H1 (cell line): ENCODE measurements around the gene MACROD2. TPM values are rescaled to one million over a fixed set of nuclear protein-coding genes. Genes with fewer than 3 reads are reported as not detected.

Source experiments
- CTCF ChIA-PET: fragments of 300-600 bp; sonication (Branson Sonifier 250); formaldehyde crosslinking; loops from one replicate; lab custom pipeline; 2021; ENCODE audit not compliant: partially characterized antibody; lab: Charles Lee
- POLR2A ChIA-PET: fragments of 300-600 bp; sonication (Branson Sonifier 250); formaldehyde crosslinking; loops from one replicate; lab custom pipeline; 2021; ENCODE audit warnings: inconsistent platforms; ENCODE audit not compliant: partially characterized antibody; lab: Charles Lee
- DNase-seq, 2 experiments: peaks; one replicate each; pipeline versions ENCODE4 v3.0.0 to v3.0.0-alpha.2; 2010 to 2022; ENCODE audit warnings: low spot score in 2 of 2, low read depth in 1 of 2, mixed read lengths in 1 of 2
- FAIRE-seq: peaks from 2 replicates; lab custom pipeline; 2011; peaks lifted over from hg19 to GRCh38; lab: Jason Lieb, UNC
- H2AFZ ChIP-seq: 2 replicates; pipeline ENCODE4 v1.8.1; 2012; ENCODE audit warnings: low read length, inconsistent platforms
- H2AK5ac ChIP-seq: 2 replicates; pipeline ENCODE4 v1.6.1; 2013; ENCODE audit warnings: low read depth, low read length
- H2BK120ac ChIP-seq: replicated peaks from 2 replicates; pipeline ENCODE3; 2013; ENCODE audit warnings: low read depth, low read length, inconsistent platforms
- H2BK12ac ChIP-seq: 2 replicates; pipeline ENCODE4 v1.6.1; 2013; ENCODE audit warnings: low read depth, low read length
- H2BK15ac ChIP-seq: 2 replicates; pipeline ENCODE4 v1.6.1; 2013; ENCODE audit warnings: low read length
- H2BK20ac ChIP-seq: 2 replicates; pipeline ENCODE4 v1.6.1; 2013; ENCODE audit warnings: low read length
- H2BK5ac ChIP-seq: 2 replicates; pipeline ENCODE4 v1.6.1; 2013; ENCODE audit warnings: low read depth, low read length
- H3K14ac ChIP-seq: 2 replicates; pipeline ENCODE4 v1.6.1; 2013; ENCODE audit warnings: inconsistent platforms; ENCODE audit not compliant: insufficient read length
- H3K18ac ChIP-seq: 2 replicates; pipeline ENCODE4 v1.6.1; 2013; ENCODE audit warnings: low read length; ENCODE audit errors: extremely low read depth
- H3K23ac ChIP-seq: 2 replicates; pipeline ENCODE4 v1.6.1; 2013; ENCODE audit warnings: inconsistent platforms; ENCODE audit not compliant: insufficient read length
- H3K23me2 ChIP-seq: 2 replicates; pipeline ENCODE4 v1.6.1; 2013; ENCODE audit warnings: low read depth, low read length
- H3K27ac ChIP-seq: 2 replicates; pipeline ENCODE4 v1.6.1; 2011; ENCODE audit warnings: low read depth, low read length, inconsistent platforms
- H3K27me3 ChIP-seq, 4 experiments: replicated peaks in 1 of 4; 1 replicate in 1 of 4; 2 replicates in 3 of 4; pipeline versions ENCODE4 v1.6.1 to v1.8.1; 2011 to 2013; ENCODE audit warnings: low read length in 3 of 4, mild to moderate bottlenecking in 3 of 4, inconsistent platforms in 2 of 4, mixed read lengths in 2 of 4, moderate library complexity in 1 of 4; ENCODE audit not compliant: control insufficient read depth in 3 of 4, insufficient read depth in 3 of 4; ENCODE audit errors: extremely low read depth in 1 of 4
- H3K36me3 ChIP-seq, 4 experiments: 2 replicates each; pipeline versions ENCODE4 v1.6.1 to v1.8.1; 2011 to 2013; ENCODE audit warnings: mild to moderate bottlenecking in 4 of 4, low read length in 3 of 4, moderate library complexity in 2 of 4, control low read depth in 1 of 4, inconsistent platforms in 1 of 4; ENCODE audit not compliant: insufficient read depth in 4 of 4, control insufficient read depth in 2 of 4
- H3K4ac ChIP-seq: replicated peaks from 2 replicates; pipeline ENCODE3; 2013; ENCODE audit warnings: low read length, low read depth, mixed read lengths, inconsistent platforms; ENCODE audit not compliant: insufficient read length
- H3K4me1 ChIP-seq, 4 experiments: replicated peaks in 1 of 4; 1 replicate in 1 of 4; 2 replicates in 3 of 4; pipeline versions ENCODE4 v1.6.1 to v1.8.1; 2011 to 2013; ENCODE audit warnings: low read length in 3 of 4, inconsistent platforms in 2 of 4, mixed read lengths in 1 of 4; ENCODE audit not compliant: insufficient read depth in 4 of 4, control insufficient read depth in 3 of 4
- H3K4me2 ChIP-seq, 2 experiments: 2 replicates each; pipeline versions ENCODE4 v1.6.1 to v1.8.1; 2011 to 2013; ENCODE audit warnings: low read depth in 2 of 2, low read length in 2 of 2, control low read depth in 1 of 2, inconsistent platforms in 1 of 2, mild to moderate bottlenecking in 1 of 2; ENCODE audit not compliant: insufficient read depth in 1 of 2
- H3K4me3 ChIP-seq, 4 experiments: fragments of 200-600, 300-600 bp in 1 of 4; sonication (generic), shearing (Covaris generic), sonication (Bioruptor Twin) in 1 of 4; 2 replicates each; pipeline versions ENCODE4 v1.5.1 to v1.8.1; 2011 to 2016; ENCODE audit warnings: low read length in 4 of 4, low read depth in 3 of 4, control low read depth in 2 of 4, inconsistent platforms in 2 of 4, mild to moderate bottlenecking in 2 of 4, mixed read lengths in 1 of 4, moderate library complexity in 1 of 4; ENCODE audit not compliant: insufficient read depth in 2 of 4; ENCODE audit errors: extremely low read depth in 1 of 4
- H3K56ac ChIP-seq: replicated peaks from 2 replicates; pipeline ENCODE3; 2013; ENCODE audit warnings: low read depth, mild to moderate bottlenecking, mixed read lengths, low read length, inconsistent platforms; ENCODE audit not compliant: insufficient read length
- H3K79me1 ChIP-seq: 2 replicates; pipeline ENCODE4 v1.6.1; 2013; ENCODE audit warnings: low read depth, low read length, control low read depth
- H3K79me2 ChIP-seq, 2 experiments: 2 replicates each; pipeline versions ENCODE4 v1.6.1 to v1.8.1; 2012 to 2013; ENCODE audit warnings: low read length in 2 of 2, mild to moderate bottlenecking in 2 of 2, inconsistent platforms in 1 of 2; ENCODE audit not compliant: insufficient read depth in 2 of 2, control insufficient read depth in 1 of 2
- H3K9ac ChIP-seq, 4 experiments: replicated peaks in 1 of 4; 1 replicate in 1 of 4; 2 replicates in 3 of 4; pipeline versions ENCODE4 v1.6.1 to v1.8.1; 2011 to 2013; ENCODE audit warnings: low read depth in 3 of 4, low read length in 3 of 4, control low read depth in 2 of 4, mild to moderate bottlenecking in 2 of 4, moderate library complexity in 2 of 4, inconsistent platforms in 1 of 4; ENCODE audit errors: extremely low read depth in 1 of 4
- H3K9me3 ChIP-seq, 2 experiments: 2 replicates each; pipeline versions ENCODE4 v1.6.1 to v1.8.1; 2012 to 2013; ENCODE audit warnings: mild to moderate bottlenecking in 2 of 2, moderate library complexity in 2 of 2, control low read depth in 1 of 2, inconsistent platforms in 1 of 2, low read depth in 1 of 2, low read length in 1 of 2, mixed read lengths in 1 of 2; ENCODE audit not compliant: insufficient read depth in 2 of 2
- H4K20me1 ChIP-seq, 2 experiments: replicated peaks in 1 of 2; 2 replicates each; pipeline versions ENCODE3 to v1.8.1; 2011 to 2013; ENCODE audit warnings: inconsistent platforms in 2 of 2, low read length in 2 of 2, mild to moderate bottlenecking in 1 of 2; ENCODE audit not compliant: insufficient read depth in 2 of 2, control insufficient read depth in 1 of 2
- H4K5ac ChIP-seq: 2 replicates; pipeline ENCODE4 v1.6.1; 2013; ENCODE audit warnings: low read length, low read depth, mixed read lengths, inconsistent platforms; ENCODE audit not compliant: insufficient read length
- H4K8ac ChIP-seq: 2 replicates; pipeline ENCODE4 v1.8.0; 2013; ENCODE audit warnings: mild to moderate bottlenecking, moderate library complexity, low read length, inconsistent platforms; ENCODE audit not compliant: insufficient read depth; ENCODE audit errors: extremely low read depth
- H4K91ac ChIP-seq: replicated peaks from 2 replicates; pipeline ENCODE3; 2013; ENCODE audit warnings: low read length, mixed read lengths, inconsistent platforms; ENCODE audit not compliant: insufficient read length
- ATF3 ChIP-seq: IDR thresholded peaks from 2 replicates; pipeline ENCODE4 v1.6.1; 2011; ENCODE audit warnings: low read depth, mild to moderate bottlenecking, low read length; ENCODE audit not compliant: insufficient read depth
- BRCA1 ChIP-seq: IDR thresholded peaks from 2 replicates; pipeline ENCODE4 v1.6.1; 2012; ENCODE audit warnings: low read depth, low read length, improper control_type of control experiment
- CBX5 ChIP-seq: fragments of 300-800, 300-1000 bp; sonication (generic); IDR thresholded peaks from 2 replicates; pipeline ENCODE4 v1.7.1; 2016; ENCODE audit warnings: antibody characterized with exemption, low read length, low read depth
- FOSL1 ChIP-seq: IDR thresholded peaks from 2 replicates; pipeline ENCODE4 v1.6.1; 2011; ENCODE audit warnings: mild to moderate bottlenecking, low read depth, low read length, moderate library complexity; ENCODE audit not compliant: insufficient read depth
- HDAC6 ChIP-seq: IDR thresholded peaks from one replicate; pipeline ENCODE4 v1.7.1; 2012; ENCODE audit warnings: low read depth, mild to moderate bottlenecking, inconsistent platforms, low read length, moderate library complexity
- JUN ChIP-seq: IDR thresholded peaks from 2 replicates; pipeline ENCODE4 v1.6.1; 2011; ENCODE audit warnings: low read depth, mild to moderate bottlenecking, improper control_type of control experiment, low read length
- MAX ChIP-seq: IDR thresholded peaks from 2 replicates; pipeline ENCODE4 v1.6.1; 2012; ENCODE audit warnings: inconsistent platforms
- NRF1 ChIP-seq: IDR thresholded peaks from 2 replicates; pipeline ENCODE4 v1.6.1; 2011; ENCODE audit warnings: mild to moderate bottlenecking, low read depth, low read length, improper control_type of control experiment
- RBBP5 ChIP-seq: IDR thresholded peaks from 2 replicates; pipeline ENCODE4 v1.7.1; 2012; ENCODE audit warnings: low read depth, mild to moderate bottlenecking, inconsistent platforms, low read length, moderate library complexity, borderline replicate concordance
- SIX5 ChIP-seq: IDR thresholded peaks from 2 replicates; pipeline ENCODE4 v1.6.1; 2011; ENCODE audit warnings: mild to moderate bottlenecking, low read depth, low read length
- SP4 ChIP-seq: IDR thresholded peaks from 2 replicates; pipeline ENCODE4 v1.6.1; 2012; ENCODE audit warnings: low read length, inconsistent platforms
- WGBS, 2 experiments: shearing (Covaris generic) in 1 of 2; methylation state at CpG; one replicate each; pipeline versions ENCODE4 v1.1.6 to v1.1.7; 2013 to 2015; ENCODE audit warnings: low lambda C conversion rate in 2 of 2, mixed read lengths in 2 of 2, inconsistent platforms in 1 of 2, low coverage in 1 of 2, missing lambda C conversion rate in 1 of 2; ENCODE audit not compliant: insufficient replicate concordance in 2 of 2, insufficient coverage in 1 of 2, insufficient read length in 1 of 2; ENCODE audit errors: extremely low coverage in 1 of 2, missing lambda C conversion rate in 1 of 2; 5-methylcytosine and 5-hydroxymethylcytosine counted together
- polyA plus RNA-seq, 7 experiments: library from polyadenylated mRNA; depleted of rRNA in 3 of 7; stranded (reverse) in 5 of 7; unstranded in 2 of 7; fragments of >200 nt in 5 of 7; fragments of 200-250 nt in 2 of 7; gene quantifications; 1 replicate in 5 of 7; 2 replicates in 1 of 7; 4 replicates in 1 of 7; pipeline versions ENCODE4 v1.2.1 to v1.2.3, GENCODE V29; 2011 to 2013; ENCODE audit warnings: missing spikeins in 2 of 7, mixed read lengths in 2 of 7
- total RNA-seq: library from RNA; stranded (reverse); fragmentation: NEBNext Ultra II Directional; extraction: Animal tissue kit (Norgen Biotek cat#: 25700); gene quantifications from 2 replicates; pipeline ENCODE4 v1.2.1, GENCODE V29; 2021

Gene MACROD2
- total and polyA plus RNA-seq, 2 of the 8 experiments (the other 6 are each of a cell fraction or from before 2014, with no cell fraction given), result 0.70 to 3.9 TPM

DNA sequence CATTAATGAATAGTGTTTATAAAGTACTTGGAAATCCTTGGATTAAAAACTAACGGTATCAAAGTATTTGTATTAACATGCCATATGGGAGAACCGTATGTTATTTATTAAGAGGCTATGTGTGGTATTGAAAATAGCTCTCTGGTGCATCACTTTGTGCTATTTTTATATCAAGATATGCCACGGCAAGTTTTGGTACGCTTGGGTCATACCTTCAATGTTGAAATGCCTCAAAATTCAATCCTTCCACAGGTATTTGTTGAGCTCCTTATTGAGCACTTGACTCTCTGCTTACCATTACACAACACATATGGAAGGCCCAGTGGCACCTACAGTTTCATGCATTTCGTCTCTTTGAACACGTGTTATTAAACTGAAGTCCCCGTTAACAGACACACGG lies 1930.1 kb downstream of the MACROD2 start:
- no peak overlapping the region for H2BK20ac ChIP-seq
- no peak overlapping the region for H2AK5ac ChIP-seq
- no peaks in the 10 kb centered on the region for H3K27me3 ChIP-seq
- no peak overlapping the region for H2BK5ac ChIP-seq
- H3K23ac ChIP-seq, result no peak overlapping the region
- H3K4me3 ChIP-seq, result no peak overlapping the region
- no peak overlapping the region for H3K14ac ChIP-seq
- H3K4me2 ChIP-seq, result no peak overlapping the region
- H3K9ac ChIP-seq, result no peak overlapping the region
- H4K91ac ChIP-seq, result no peak overlapping the region
- no peak for DNase-seq
- H3K56ac ChIP-seq, result no peak overlapping the region
- no peaks in the 10 kb centered on the region for H3K79me2 ChIP-seq
- ChIA-PET CTCF (no interaction called here), POLR2A (no interaction called here)
- 88% methylated on average over 8 of the region's 8 CpGs; no CpG with 5 or more reads in 1 of the 2 experiments for WGBS, 2 experiments
- H2BK120ac ChIP-seq, result no peak overlapping the region
- no peak for TF ChIP-seq ATF3
- TF ChIP-seq SP4, result no peak
- TF ChIP-seq JUN, result no peak
- TF ChIP-seq CBX5, result no peak
- no peak for TF ChIP-seq BRCA1
- no peak for TF ChIP-seq FOSL1
- no peak for TF ChIP-seq HDAC6
- no peak for TF ChIP-seq NRF1
- no peak for TF ChIP-seq RBBP5
- no peak for TF ChIP-seq MAX
- TF ChIP-seq SIX5, result no peak
- H2AFZ ChIP-seq, result no peak overlapping the region
- H4K5ac ChIP-seq, result no peak overlapping the region
- H3K4me1 ChIP-seq, result no peaks in the 10 kb centered on the region
- H3K4ac ChIP-seq, result no peak overlapping the region
- no peak for FAIRE-seq
- no peak overlapping the region for H4K8ac ChIP-seq
- H3K23me2 ChIP-seq, result no peaks in the 10 kb centered on the region
- no peak overlapping the region for H3K27ac ChIP-seq
- no peak overlapping the region for H3K18ac ChIP-seq
- H3K9me3 ChIP-seq, result no peaks in the 10 kb centered on the region
- H3K36me3 ChIP-seq, result no peaks in the 10 kb centered on the region
- H3K79me1 ChIP-seq, result no peaks in the 10 kb centered on the region
- no peak overlapping the region for H2BK15ac ChIP-seq
- no peaks in the 10 kb centered on the region for H4K20me1 ChIP-seq
- no peak overlapping the region for H2BK12ac ChIP-seq
